Endodermal cell (in vitro differentiated cells): ENCODE results near the gene SUSD1. TPM values are rescaled to one million over a fixed set of nuclear protein-coding genes. Genes with fewer than 3 reads are reported as not detected.

Experiments used
- DNase-seq: peaks from one replicate; pipeline ENCODE4 v3.0.0-alpha.2; 2017
- H3K27ac ChIP-seq: 2 replicates; pipeline ENCODE4 v1.5.1; 2013; ENCODE audit warnings: mild to moderate bottlenecking, low read depth, low read length, moderate library complexity
- H3K27me3 ChIP-seq: 2 replicates; pipeline ENCODE4 v1.6.1; 2013; ENCODE audit warnings: mild to moderate bottlenecking, low read length, moderate library complexity; ENCODE audit not compliant: insufficient read depth, control insufficient read depth, poor library complexity, severe bottlenecking
- H3K36me3 ChIP-seq: 2 replicates; pipeline ENCODE4 v1.7.0; 2013; ENCODE audit warnings: mild to moderate bottlenecking, low read length, moderate library complexity; ENCODE audit not compliant: control insufficient read depth, insufficient read depth
- H3K4me1 ChIP-seq: one replicate; pipeline ENCODE4 v1.7.0; 2013; ENCODE audit warnings: low read length; ENCODE audit not compliant: control insufficient read depth, insufficient read depth
- H3K4me3 ChIP-seq: 2 replicates; pipeline ENCODE4 v1.5.1; 2013; ENCODE audit warnings: mild to moderate bottlenecking, low read length, moderate library complexity
- H3K9ac ChIP-seq: 2 replicates; pipeline ENCODE4 v1.6.1; 2013; ENCODE audit warnings: mild to moderate bottlenecking, low read length, moderate library complexity; ENCODE audit not compliant: poor library complexity, severe bottlenecking; ENCODE audit errors: extremely low read depth
- H3K9me3 ChIP-seq: 2 replicates; pipeline ENCODE4 v1.6.1; 2013; ENCODE audit warnings: mild to moderate bottlenecking, low read length, moderate library complexity; ENCODE audit not compliant: control insufficient read depth
- H3K27ac Mint-ChIP-seq: 2 replicates; pipeline ENCODE4 v1.8.0; 2020; ENCODE audit warnings: mixed read lengths
- H3K27me3 Mint-ChIP-seq: 2 replicates; pipeline ENCODE4 v1.8.0; 2021; ENCODE audit warnings: mild to moderate bottlenecking, mixed read lengths; ENCODE audit not compliant: insufficient read depth
- H3K36me3 Mint-ChIP-seq: 2 replicates; pipeline ENCODE4 v1.8.0; 2020; ENCODE audit warnings: low read depth, mixed read lengths
- H3K4me1 Mint-ChIP-seq: 2 replicates; pipeline ENCODE4 v1.8.0; 2020; ENCODE audit warnings: mixed read lengths
- H3K4me3 Mint-ChIP-seq: 2 replicates; pipeline ENCODE4 v1.8.0; 2020; ENCODE audit warnings: mild to moderate bottlenecking, moderate library complexity, mixed read lengths
- H3K9me3 Mint-ChIP-seq: 2 replicates; pipeline ENCODE4 v1.8.0; 2020; ENCODE audit warnings: mild to moderate bottlenecking, mixed read lengths
- WGBS, 2 experiments: methylation state at CpG; one replicate each; pipeline versions ENCODE4 v1.1.5 to v1.1.7; 2013; ENCODE audit warnings: missing lambda C conversion rate in 2 of 2, mixed read lengths in 1 of 2; ENCODE audit not compliant: insufficient coverage in 1 of 2, insufficient read length in 1 of 2; 5-methylcytosine and 5-hydroxymethylcytosine counted together
- total RNA-seq, 2 donors: library from RNA; stranded (reverse); fragmentation: NEBNext Ultra II Directional in 1 of 2; extraction: Animal tissue kit (Norgen Biotek cat#: 25700) in 1 of 2; gene quantifications; 2 replicates in 1 of 2; 3 replicates in 1 of 2; pipeline ENCODE4 v1.2.1, GENCODE V29; 2021
- TF ChIP-seq, protein P1 (sequence below): fragments of 200-600 bp; sonication (generic); conservative IDR thresholded peaks from 2 replicates; pipeline ENCODE4 v1.5.0; 2021; ENCODE audit warnings: antibody characterized with exemption, mild to moderate bottlenecking

Gene SUSD1
- total RNA-seq, 2 donors from 2014 or later = 7.7 to 10.4 TPM

DNA sequence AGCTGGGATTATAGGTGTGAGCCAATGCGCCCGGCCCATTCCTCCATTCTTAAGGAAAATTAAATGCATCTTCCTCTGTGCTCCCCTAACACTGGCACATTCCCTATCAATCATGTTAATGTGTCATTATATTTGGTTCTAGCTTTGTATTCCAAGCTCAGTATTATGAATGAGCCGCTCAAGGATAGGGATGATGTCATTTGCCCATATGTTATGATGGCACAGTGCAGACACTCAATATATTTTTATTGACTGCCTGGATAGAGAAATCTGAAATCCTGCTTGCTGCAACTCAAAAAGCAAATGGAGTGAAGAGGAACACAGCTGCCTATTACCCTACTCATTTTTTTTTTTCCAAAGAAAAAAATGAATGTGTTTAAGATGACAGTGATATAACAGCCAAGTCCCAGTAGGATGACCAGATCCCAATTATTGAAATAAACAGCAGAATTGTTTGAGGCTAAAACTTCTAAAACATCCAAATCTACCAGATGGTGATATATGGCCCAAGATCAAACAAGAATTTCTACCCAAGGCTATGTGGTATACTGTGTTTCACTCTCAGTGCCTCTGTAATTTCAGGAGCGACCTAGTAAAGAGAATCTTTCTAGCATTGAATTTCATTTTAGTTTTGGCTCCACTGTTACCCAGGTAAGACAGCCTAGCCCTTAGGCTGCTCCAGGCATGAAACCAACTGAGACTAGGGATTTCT, 16.3 kb downstream of the SUSD1 start:
- H3K4me1 Mint-ChIP-seq = peaks cover 2% of the 10 kb centered on the region
- H3K4me3 Mint-ChIP-seq = no peak overlapping the region
- no peaks in the 10 kb centered on the region for H3K27me3 ChIP-seq
- H3K36me3 Mint-ChIP-seq = no peaks in the 10 kb centered on the region
- no peaks in the 10 kb centered on the region for H3K9me3 ChIP-seq
- no peak overlapping the region for H3K27ac ChIP-seq
- H3K27ac Mint-ChIP-seq = no peak overlapping the region
- TF ChIP-seq, protein P1, sequence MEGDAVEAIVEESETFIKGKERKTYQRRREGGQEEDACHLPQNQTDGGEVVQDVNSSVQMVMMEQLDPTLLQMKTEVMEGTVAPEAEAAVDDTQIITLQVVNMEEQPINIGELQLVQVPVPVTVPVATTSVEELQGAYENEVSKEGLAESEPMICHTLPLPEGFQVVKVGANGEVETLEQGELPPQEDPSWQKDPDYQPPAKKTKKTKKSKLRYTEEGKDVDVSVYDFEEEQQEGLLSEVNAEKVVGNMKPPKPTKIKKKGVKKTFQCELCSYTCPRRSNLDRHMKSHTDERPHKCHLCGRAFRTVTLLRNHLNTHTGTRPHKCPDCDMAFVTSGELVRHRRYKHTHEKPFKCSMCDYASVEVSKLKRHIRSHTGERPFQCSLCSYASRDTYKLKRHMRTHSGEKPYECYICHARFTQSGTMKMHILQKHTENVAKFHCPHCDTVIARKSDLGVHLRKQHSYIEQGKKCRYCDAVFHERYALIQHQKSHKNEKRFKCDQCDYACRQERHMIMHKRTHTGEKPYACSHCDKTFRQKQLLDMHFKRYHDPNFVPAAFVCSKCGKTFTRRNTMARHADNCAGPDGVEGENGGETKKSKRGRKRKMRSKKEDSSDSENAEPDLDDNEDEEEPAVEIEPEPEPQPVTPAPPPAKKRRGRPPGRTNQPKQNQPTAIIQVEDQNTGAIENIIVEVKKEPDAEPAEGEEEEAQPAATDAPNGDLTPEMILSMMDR = no peak
- 97 to 100% methylated on average over 1 to 4 of the region's 4 CpGs for WGBS, 2 experiments
- no peaks in the 10 kb centered on the region for H3K9me3 Mint-ChIP-seq
- no peak overlapping the region for H3K9ac ChIP-seq
- H3K4me3 ChIP-seq = no peak overlapping the region
- no peaks in the 10 kb centered on the region for H3K36me3 ChIP-seq
- no peaks in the 10 kb centered on the region for H3K4me1 ChIP-seq
- no peak for DNase-seq
- H3K27me3 Mint-ChIP-seq = no peaks in the 10 kb centered on the region

DNA sequence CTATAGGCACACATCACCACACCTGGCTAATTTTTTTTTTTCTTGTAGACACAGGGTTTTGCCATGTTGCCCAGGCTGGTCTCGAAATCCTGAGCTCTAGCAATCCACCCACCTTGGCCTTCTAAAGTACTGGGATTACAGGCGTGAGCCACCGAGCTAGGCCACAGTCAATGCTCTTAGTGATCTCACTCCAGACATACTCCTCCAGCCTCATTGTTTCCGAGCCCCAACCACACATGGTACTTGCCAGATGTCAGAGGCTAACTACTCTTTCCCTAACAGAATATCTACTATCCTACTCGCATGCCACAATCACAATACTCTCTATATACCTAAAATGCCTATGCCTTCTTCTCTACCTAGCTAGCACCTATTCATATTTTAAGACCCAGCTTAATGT, 17.1 kb downstream of the SUSD1 start:
- no peak overlapping the region for H3K27ac ChIP-seq

DNA sequence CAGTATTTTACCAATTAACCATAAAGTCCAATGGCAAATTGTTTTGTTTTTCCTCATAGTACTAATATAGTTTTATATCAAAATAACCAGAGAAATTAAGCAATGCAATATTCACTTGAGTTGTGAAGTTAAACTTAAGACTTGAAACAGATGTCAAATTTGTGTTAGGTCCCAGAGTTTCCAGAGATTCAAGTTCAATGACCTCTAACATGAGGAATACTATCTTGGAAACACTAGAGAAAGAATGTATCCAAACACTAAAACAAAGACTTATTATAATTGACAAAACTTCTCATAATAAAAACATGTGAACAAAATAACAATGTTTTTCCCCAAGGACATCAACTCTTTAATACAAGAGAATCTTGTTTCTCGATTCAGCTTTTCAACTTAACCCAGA, 18.0 kb downstream of the SUSD1 start:
- Histone ChIP-seq H3K36me3 (no peaks in the 10 kb centered on the region), H3K27ac (no peak overlapping the region), H3K4me1 (no peaks in the 10 kb centered on the region), H3K9me3 (no peaks in the 10 kb centered on the region), H3K27me3 (no peaks in the 10 kb centered on the region), H3K4me3 (no peak overlapping the region), H3K9ac (no peak overlapping the region)
- Mint-ChIP-seq H3K27me3 (no peaks in the 10 kb centered on the region), H3K36me3 (no peaks in the 10 kb centered on the region), H3K4me3 (no peak overlapping the region), H3K27ac (no peak overlapping the region), H3K4me1 (no peaks in the 10 kb centered on the region), H3K9me3 (no peaks in the 10 kb centered on the region)
- TF ChIP-seq, protein P1 = no peak
- no peak for DNase-seq
- WGBS, 2 experiments = 89 to 100% methylated on average over 1 of the region's 1 CpG

More for the DNA sequence above, 17.1 kb downstream of the SUSD1 start:
- H3K27ac Mint-ChIP-seq = no peak overlapping the region
- TF ChIP-seq, protein P1 = no peak
- no peaks in the 10 kb centered on the region for H3K9me3 Mint-ChIP-seq
- DNase-seq = no peak
- WGBS, 2 experiments = 93 to 95% methylated on average over 5 of the region's 5 CpGs
- Histone ChIP-seq H3K9ac (no peak overlapping the region), H3K9me3 (no peaks in the 10 kb centered on the region), H3K4me1 (no peaks in the 10 kb centered on the region), H3K27me3 (no peaks in the 10 kb centered on the region), H3K4me3 (no peak overlapping the region), H3K36me3 (no peaks in the 10 kb centered on the region)
- H3K4me1 Mint-ChIP-seq = peaks cover 2% of the 10 kb centered on the region
- no peak overlapping the region for H3K4me3 Mint-ChIP-seq
- H3K36me3 Mint-ChIP-seq = no peaks in the 10 kb centered on the region
- no peaks in the 10 kb centered on the region for H3K27me3 Mint-ChIP-seq
